Measurements from ENCODE around the gene MOSMO.
"Not testable (repeated sequence)": the region's sequence is repeated elsewhere in the genome, so short reads cannot be mapped to it uniquely, and the experiment has no call there.

MOSMO gene

GRCh38 chr16:22093331-22093730 lies 85.4 kb downstream of the MOSMO start:
- no peak for DNase-seq (ENCODE audit: low read depth in 2 of 2)

- DNase-seq (ENCODE audit: low read depth in 2 of 2) = no peak
These were observed 86.1 kb downstream of the MOSMO start for GRCh38 chr16:22093996-22094395.

- no peak for DNase-seq (ENCODE audit: low read depth in 2 of 2)
These were observed 90.7 kb downstream of the MOSMO start for GRCh38 chr16:22098405-22099255.

- no peak for DNase-seq (ENCODE audit: low read depth in 2 of 2)
These were observed 91.5 kb downstream of the MOSMO start for GRCh38 chr16:22099256-22099975.

- no peak for DNase-seq (ENCODE audit: low read depth in 2 of 2)
These were observed 95.5 kb downstream of the MOSMO start for GRCh38 chr16:22103441-22103840.

GRCh38 chr16:22109258-22109898 lies 101.5 kb downstream of the MOSMO start:
- no peak for DNase-seq (ENCODE audit: low read depth in 2 of 2)

GRCh38 chr16:22111629-22112028 lies 103.7 kb downstream of the MOSMO start:
- not testable (repeated sequence) for DNase-seq (ENCODE audit: low read depth in 2 of 2)

GRCh38 chr16:22116095-22116700 lies 108.3 kb downstream of the MOSMO start:
- no peak for DNase-seq (ENCODE audit: low read depth in 2 of 2)

GRCh38 chr16:22117609-22118008 lies 109.7 kb downstream of the MOSMO start:
- no peak for DNase-seq (ENCODE audit: low read depth in 2 of 2)

- no peak for DNase-seq (ENCODE audit: low read depth in 2 of 2)
These were observed 112.5 kb downstream of the MOSMO start for GRCh38 chr16:22120440-22120839.

- no peak for DNase-seq (ENCODE audit: low read depth in 2 of 2)
These were observed 114.3 kb downstream of the MOSMO start for GRCh38 chr16:22122239-22122638.

GRCh38 chr16:22123146-22123545 lies 115.2 kb downstream of the MOSMO start:
- DNase-seq (ENCODE audit: low read depth in 2 of 2) = no peak

- DNase-seq (ENCODE audit: low read depth in 2 of 2) = no peak
These were observed 116.0 kb downstream of the MOSMO start for GRCh38 chr16:22123759-22124490.

GRCh38 chr16:22124583-22125284 lies 116.8 kb downstream of the MOSMO start:
- no peak for DNase-seq (ENCODE audit: low read depth in 2 of 2)

- no peak for DNase-seq (ENCODE audit: low read depth in 2 of 2)
These were observed 118.2 kb downstream of the MOSMO start for GRCh38 chr16:22126037-22126558.

GRCh38 chr16:22128537-22128936 lies 120.6 kb downstream of the MOSMO start:
- DNase-seq (ENCODE audit: low read depth in 2 of 2) = not testable (repeated sequence)

GRCh38 chr16:22130528-22130927 lies 122.6 kb downstream of the MOSMO start:
- no peak for DNase-seq (ENCODE audit: low read depth in 2 of 2)

- no peak for DNase-seq (ENCODE audit: low read depth in 2 of 2)
These were observed 124.9 kb downstream of the MOSMO start for GRCh38 chr16:22132801-22133200.
